Activated naive CD4-positive, alpha-beta T cell treated with anti-CD3 and anti-CD28 coated beads, Interleukin-2, amount 50 U/mL, for 24 hours (primary cell): ENCODE results near the gene DPP10.

Experiments
- H3K27ac Mint-ChIP-seq: one replicate; pipeline ENCODE4 v1.8.0; 2021; ENCODE audit warnings: mild to moderate bottlenecking, mixed read lengths
- H3K27me3 Mint-ChIP-seq: one replicate; pipeline ENCODE4 v1.8.0; 2021; ENCODE audit warnings: mixed read lengths
- H3K36me3 Mint-ChIP-seq: one replicate; pipeline ENCODE4 v1.8.0; 2021; ENCODE audit warnings: mixed read lengths
- H3K4me1 Mint-ChIP-seq: one replicate; pipeline ENCODE4 v1.8.0; 2021; ENCODE audit warnings: mixed read lengths
- H3K4me3 Mint-ChIP-seq: one replicate; pipeline ENCODE4 v1.8.0; 2021; ENCODE audit warnings: mild to moderate bottlenecking, mixed read lengths
- H3K9me3 Mint-ChIP-seq: one replicate; pipeline ENCODE4 v1.8.0; 2021; ENCODE audit warnings: mixed read lengths

DPP10 gene

DNA sequence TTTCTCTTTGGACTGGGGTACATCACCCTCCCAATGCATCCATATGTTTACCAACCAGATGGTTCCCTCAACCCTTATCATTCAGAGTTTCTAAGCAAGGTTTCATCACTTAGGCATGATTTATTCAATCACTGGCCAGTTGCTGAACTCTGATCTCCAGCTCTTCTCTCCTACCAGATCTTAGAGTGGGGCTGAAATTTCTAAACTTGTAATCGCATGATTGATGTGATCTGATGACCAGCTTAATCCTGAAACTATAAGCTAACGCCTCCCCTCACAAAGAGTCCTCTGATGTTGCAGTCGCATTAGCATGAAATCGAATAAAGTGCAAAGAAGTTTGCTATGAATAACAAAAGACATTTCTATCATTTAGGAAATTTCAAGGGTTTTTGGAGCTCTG lies 1082.0 kb downstream of the DPP10 start:
- Mint-ChIP-seq H3K9me3 (peaks cover 22% of the 10 kb centered on the region), H3K4me3 (no peak overlapping the region), H3K27ac (no peak overlapping the region), H3K4me1 (no peaks in the 10 kb centered on the region), H3K36me3 (no peaks in the 10 kb centered on the region), H3K27me3 (no peaks in the 10 kb centered on the region)

DNA sequence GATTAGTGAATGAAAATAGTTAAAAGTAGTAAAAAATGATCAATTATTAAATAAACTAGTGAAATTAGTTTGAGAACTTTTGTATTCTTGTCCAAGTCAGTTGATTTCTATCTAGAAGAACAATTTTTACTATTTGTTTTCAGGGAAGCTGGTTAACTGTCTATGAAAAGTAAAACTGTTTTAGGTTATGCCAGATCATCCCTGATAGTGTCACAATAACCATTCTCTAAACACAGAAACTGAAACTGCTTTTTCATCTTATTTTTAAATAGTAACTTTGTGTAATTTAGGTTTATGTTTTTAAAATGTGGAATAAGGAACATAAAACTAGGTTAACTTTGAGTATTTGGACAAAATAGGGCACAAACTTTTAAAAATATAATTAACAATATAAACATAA lies 1087.2 kb downstream of the DPP10 start:
- Mint-ChIP-seq H3K4me1 (no peaks in the 10 kb centered on the region), H3K36me3 (no peaks in the 10 kb centered on the region), H3K27ac (no peak overlapping the region), H3K4me3 (no peak overlapping the region), H3K27me3 (no peaks in the 10 kb centered on the region), H3K9me3 (peaks cover 11% of the 10 kb centered on the region)

DNA sequence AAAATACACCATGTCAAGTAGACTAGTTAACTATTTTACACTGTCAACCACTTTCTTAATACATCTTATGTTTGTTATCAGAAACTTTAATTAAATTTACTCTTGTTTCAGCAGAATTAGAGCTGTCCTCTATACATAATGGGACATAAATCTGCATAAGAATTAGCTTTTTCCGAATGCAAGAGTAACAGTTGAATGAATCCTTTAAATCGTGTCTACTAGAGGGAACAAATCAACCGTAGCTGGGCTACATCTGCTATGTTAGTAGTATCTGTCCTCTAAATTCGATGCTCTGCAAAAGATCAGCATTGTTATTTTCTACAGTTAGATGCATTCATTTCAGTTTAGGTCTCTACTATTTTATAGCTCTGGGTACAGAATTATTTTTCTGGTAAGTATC lies 1090.6 kb downstream of the DPP10 start:
- no peaks in the 10 kb centered on the region for H3K27me3 Mint-ChIP-seq
- H3K36me3 Mint-ChIP-seq = no peaks in the 10 kb centered on the region
- peaks cover 4% of the 10 kb centered on the region for H3K9me3 Mint-ChIP-seq
- H3K4me3 Mint-ChIP-seq = no peak overlapping the region
- no peaks in the 10 kb centered on the region for H3K4me1 Mint-ChIP-seq
- no peak overlapping the region for H3K27ac Mint-ChIP-seq

DNA sequence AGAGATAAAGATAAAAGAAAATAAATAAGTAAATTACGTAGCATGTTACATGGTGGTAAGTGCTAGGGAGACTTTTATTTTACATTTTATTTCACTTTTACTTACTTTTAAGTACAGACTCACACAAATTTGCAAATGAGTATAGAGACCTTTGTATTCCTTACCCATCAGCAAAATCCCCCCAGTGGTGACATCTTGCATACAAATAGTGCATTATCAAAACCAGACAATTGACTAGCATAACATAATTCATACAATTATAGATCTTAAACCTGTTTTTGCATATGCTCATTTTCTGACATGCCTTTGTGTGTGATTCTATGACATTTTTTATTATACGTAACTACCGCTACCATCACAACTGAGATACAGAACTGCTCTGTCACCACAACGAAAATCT lies 1099.4 kb downstream of the DPP10 start:
- Mint-ChIP-seq H3K4me3 (no peak overlapping the region), H3K4me1 (no peaks in the 10 kb centered on the region), H3K36me3 (no peaks in the 10 kb centered on the region), H3K9me3 (peaks cover 11% of the 10 kb centered on the region), H3K27me3 (no peaks in the 10 kb centered on the region), H3K27ac (no peak overlapping the region)

DNA sequence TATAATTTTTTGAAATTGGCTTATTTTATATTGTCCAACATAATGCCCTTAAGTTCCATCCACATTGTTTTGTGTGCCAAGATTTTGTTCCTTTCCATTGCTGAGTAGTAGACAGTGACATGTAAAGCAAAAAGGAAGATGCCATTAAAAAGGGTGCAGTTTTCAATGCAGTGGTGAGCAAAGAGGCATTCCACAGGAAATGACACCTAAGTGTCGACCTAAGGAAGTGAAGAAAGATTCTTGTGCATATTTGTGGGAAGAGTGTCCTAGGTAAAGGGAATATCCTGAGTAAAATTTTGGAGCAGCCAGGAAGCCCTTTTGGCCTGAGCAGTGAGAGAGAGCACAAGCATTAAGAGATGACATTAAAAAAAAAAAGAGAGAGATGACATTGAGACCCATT lies 1099.9 kb downstream of the DPP10 start:
- no peak overlapping the region for H3K27ac Mint-ChIP-seq
- no peak overlapping the region for H3K4me3 Mint-ChIP-seq
- H3K27me3 Mint-ChIP-seq = no peaks in the 10 kb centered on the region
- H3K36me3 Mint-ChIP-seq = no peaks in the 10 kb centered on the region
- no peaks in the 10 kb centered on the region for H3K4me1 Mint-ChIP-seq
- H3K9me3 Mint-ChIP-seq = peaks cover 11% of the 10 kb centered on the region

DNA sequence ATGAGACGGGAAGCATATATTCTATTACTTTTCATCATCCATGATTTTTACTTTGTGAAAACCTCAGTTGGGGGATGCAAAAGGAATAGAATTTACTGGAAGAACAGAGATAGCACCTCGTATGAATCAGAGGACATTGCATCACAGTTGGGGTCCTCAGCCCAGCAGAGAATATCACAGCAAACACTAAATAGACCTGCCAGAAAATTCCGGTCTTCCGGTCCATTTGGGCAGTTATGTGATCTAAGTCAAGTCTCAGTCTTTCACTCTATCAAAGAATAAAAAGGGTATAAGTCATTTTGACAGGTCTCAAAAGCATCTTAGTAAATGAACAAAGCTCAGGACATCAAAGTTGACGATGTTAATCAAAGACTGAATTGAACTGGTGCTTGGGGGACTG lies 1100.6 kb downstream of the DPP10 start:
- Mint-ChIP-seq H3K4me3 (no peak overlapping the region), H3K36me3 (no peaks in the 10 kb centered on the region), H3K4me1 (no peaks in the 10 kb centered on the region), H3K9me3 (peaks cover 11% of the 10 kb centered on the region), H3K27ac (no peak overlapping the region), H3K27me3 (no peaks in the 10 kb centered on the region)

DNA sequence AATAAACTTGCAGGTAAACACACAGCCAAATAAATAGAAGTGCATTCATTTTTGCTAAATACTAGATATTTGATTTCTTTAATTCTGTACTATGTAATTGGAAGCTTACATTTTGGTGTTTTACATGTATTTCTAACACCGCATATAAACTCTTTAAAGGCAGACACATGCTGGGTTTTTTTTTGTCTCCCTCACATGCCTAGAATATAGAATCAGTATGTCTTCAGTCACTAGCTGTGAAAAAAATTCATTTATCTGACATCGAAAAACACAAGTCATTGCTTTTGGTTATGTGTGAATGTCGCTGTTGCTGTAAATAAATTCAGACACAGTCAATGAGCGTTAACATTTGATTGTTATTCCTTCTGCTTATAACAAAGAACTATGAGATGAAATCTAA lies 1101.0 kb downstream of the DPP10 start:
- Mint-ChIP-seq H3K36me3 (no peaks in the 10 kb centered on the region), H3K9me3 (peaks cover 11% of the 10 kb centered on the region), H3K4me3 (no peak overlapping the region), H3K27me3 (no peaks in the 10 kb centered on the region), H3K4me1 (no peaks in the 10 kb centered on the region), H3K27ac (no peak overlapping the region)

DNA sequence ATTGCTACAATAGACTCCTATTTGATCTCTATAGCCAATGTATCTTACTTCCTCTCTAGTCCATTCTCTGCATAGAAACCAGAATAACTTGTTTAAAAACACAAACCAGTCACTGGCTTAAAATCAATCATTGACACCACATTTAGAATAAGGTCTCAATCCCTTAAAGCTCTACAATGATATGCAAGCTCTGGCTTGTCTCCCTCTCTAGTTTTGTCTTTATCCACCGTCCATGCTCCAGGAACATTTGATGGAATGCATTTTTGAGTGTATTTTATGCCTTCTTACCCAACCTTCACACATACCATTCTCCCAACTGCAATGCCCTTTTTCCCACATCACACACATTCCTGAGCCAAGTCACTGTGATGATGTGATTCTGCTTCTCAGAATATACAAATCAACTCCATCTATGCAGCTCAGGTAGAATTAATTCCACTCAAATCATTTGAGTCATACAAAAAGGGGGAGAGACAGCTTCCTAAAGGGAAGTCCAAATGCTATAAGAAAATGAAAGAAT lies 1107.2 kb downstream of the DPP10 start:
- H3K27me3 Mint-ChIP-seq = no peaks in the 10 kb centered on the region
- peaks cover 6% of the 10 kb centered on the region for H3K9me3 Mint-ChIP-seq
- no peak overlapping the region for H3K27ac Mint-ChIP-seq
- H3K4me3 Mint-ChIP-seq = no peak overlapping the region
- H3K4me1 Mint-ChIP-seq = no peaks in the 10 kb centered on the region
- no peaks in the 10 kb centered on the region for H3K36me3 Mint-ChIP-seq

DNA sequence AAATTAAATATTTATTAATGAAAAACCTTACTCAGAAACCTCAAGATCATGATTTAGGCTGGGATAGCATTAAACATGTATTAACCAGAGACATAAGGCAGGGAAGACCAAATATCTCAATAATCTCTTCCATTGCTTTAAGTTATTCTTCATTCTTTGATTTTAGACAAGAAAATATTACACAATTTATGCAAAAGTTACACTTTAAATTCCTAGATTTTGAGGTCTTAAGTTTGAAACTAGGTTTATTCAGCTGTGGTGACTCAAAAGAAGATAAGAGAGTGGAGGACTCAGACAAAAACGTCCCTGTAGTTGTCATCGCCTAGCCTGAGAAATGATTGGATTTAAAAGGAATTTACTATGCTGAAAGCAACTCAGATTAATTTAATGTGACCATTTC lies 1110.3 kb downstream of the DPP10 start:
- Mint-ChIP-seq H3K4me3 (no peak overlapping the region), H3K9me3 (no peaks in the 10 kb centered on the region), H3K36me3 (no peaks in the 10 kb centered on the region), H3K27me3 (no peaks in the 10 kb centered on the region), H3K4me1 (no peaks in the 10 kb centered on the region), H3K27ac (no peak overlapping the region)

DNA sequence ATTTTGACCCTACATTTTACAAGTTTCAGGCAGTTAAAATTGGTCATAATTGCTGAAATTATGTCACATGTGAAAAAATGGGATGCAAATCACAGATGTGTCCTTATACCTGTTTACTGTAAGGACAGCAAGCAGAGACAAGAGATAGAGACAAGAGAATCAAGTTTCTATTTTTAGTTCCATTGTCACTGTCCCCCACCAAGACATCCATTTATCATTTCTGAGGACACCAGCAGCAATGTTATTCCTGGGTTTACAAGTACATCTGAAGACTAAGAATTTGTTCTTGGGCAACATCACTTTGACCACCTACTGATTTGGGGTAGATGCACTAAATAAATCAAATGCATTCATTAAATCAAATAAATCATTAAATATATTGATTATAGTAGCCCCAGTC lies 1111.7 kb downstream of the DPP10 start:
- Mint-ChIP-seq H3K27ac (no peak overlapping the region), H3K27me3 (no peaks in the 10 kb centered on the region), H3K4me3 (no peak overlapping the region), H3K36me3 (no peaks in the 10 kb centered on the region), H3K9me3 (no peaks in the 10 kb centered on the region), H3K4me1 (no peaks in the 10 kb centered on the region)

DNA sequence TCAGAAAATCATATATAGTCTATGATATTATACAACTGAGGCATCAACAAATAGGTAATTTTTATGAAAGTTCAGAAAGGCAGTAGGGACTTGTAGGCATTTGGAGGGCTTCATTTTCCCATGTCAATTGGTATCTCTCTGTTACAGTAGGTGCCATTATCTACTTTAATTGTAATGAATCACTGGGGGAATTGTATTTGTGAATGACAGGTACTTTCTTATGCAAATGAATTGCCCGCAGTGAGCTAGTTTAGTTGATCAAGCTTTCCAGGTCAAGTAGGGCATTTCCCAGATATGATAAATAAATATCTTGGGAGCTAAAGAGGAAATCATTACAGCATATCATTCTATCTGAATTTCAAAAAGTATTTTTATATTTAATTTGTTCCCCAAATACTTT lies 1116.3 kb downstream of the DPP10 start:
- H3K27ac Mint-ChIP-seq = no peak overlapping the region

DNA sequence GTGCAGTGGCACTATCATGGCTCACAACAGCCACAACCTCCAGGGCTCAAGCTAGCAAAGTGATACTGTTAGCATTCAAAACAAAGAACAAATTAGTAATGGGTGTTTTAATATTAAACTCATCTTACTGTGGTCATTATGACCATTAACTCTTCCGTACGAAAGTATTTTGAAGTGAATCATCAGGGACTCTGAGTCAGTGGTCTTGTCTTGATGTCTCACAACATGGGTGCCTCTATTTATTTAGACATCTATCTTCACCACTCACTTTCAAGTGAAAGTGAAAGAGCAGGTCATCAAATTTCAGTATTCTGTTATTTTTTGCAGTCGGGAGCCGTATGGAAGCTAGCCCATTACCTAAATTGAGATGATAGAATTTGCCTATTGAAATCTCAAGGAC lies 1118.2 kb downstream of the DPP10 start:
- no peaks in the 10 kb centered on the region for H3K27me3 Mint-ChIP-seq
- H3K36me3 Mint-ChIP-seq = no peaks in the 10 kb centered on the region
- no peak overlapping the region for H3K4me3 Mint-ChIP-seq
- peaks cover 10% of the 10 kb centered on the region for H3K9me3 Mint-ChIP-seq
- H3K4me1 Mint-ChIP-seq = no peaks in the 10 kb centered on the region
- H3K27ac Mint-ChIP-seq = no peak overlapping the region

More for the DNA sequence above, 1116.3 kb downstream of the DPP10 start:
- Mint-ChIP-seq H3K9me3 (peaks cover 10% of the 10 kb centered on the region), H3K4me1 (no peaks in the 10 kb centered on the region), H3K36me3 (no peaks in the 10 kb centered on the region), H3K4me3 (no peak overlapping the region), H3K27me3 (no peaks in the 10 kb centered on the region)

DNA sequence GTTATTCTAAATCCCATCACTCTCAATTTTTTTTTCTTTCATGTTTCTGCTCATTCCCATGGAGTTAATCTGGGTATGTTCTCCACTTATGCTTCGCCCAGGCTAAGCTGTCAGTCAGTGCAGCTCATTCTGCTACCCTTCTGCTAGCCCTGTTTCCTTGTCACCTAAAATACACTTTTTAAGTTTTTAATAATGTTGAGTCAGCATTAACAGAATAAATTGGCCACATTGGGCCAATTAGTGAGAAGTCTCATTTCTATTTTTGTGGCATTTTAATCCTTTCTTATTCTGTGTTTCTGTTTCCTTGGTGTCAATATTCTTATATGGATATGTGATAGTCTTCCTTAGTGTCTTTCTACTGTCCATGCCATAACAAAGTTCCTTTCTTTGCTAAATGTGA lies 1126.2 kb downstream of the DPP10 start:
- Mint-ChIP-seq H3K4me1 (no peaks in the 10 kb centered on the region), H3K4me3 (no peak overlapping the region), H3K27me3 (no peaks in the 10 kb centered on the region)

DNA sequence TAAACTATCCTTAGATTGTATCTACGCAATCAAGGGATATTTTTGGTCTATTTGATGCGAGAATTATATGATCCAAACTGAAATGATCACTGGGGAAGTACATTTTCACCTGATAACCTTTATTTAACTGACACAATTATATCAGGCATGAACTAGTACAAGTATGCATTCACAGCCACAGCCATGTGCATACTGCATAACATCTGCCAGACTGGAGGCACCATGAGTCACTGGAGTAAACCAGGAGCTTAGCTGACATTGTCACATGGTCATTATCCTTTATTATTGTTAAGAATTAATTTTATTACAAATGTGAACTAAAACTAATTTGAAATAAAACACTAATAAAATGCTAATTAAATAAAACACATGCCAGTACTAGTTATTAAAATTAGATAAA lies 1127.1 kb downstream of the DPP10 start:
- no peaks in the 10 kb centered on the region for H3K4me1 Mint-ChIP-seq
- H3K27me3 Mint-ChIP-seq = no peaks in the 10 kb centered on the region
- no peak overlapping the region for H3K4me3 Mint-ChIP-seq
- no peaks in the 10 kb centered on the region for H3K36me3 Mint-ChIP-seq
- peaks cover 7% of the 10 kb centered on the region for H3K9me3 Mint-ChIP-seq
- H3K27ac Mint-ChIP-seq = no peak overlapping the region

More for the DNA sequence above, 1126.2 kb downstream of the DPP10 start:
- Mint-ChIP-seq H3K27ac (no peak overlapping the region), H3K36me3 (no peaks in the 10 kb centered on the region), H3K9me3 (peaks cover 7% of the 10 kb centered on the region)

DNA sequence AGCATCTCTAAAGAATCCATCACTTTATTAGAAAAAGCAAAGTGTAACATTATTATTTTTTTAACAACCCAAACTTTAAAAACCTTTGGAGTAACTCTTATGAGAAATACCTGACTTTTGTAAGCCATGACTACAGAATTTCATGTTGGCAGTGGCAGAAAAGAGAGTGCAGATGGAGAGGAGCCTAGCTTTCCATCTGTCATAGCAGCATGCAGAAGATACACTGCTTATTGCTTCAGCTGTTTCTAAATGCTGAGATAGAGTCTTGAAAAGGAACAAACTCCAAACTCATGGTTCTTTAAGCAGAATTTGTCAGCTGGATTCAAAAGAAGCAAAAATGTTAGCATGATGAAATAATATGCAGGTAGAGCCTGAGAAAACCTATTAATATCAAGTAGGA lies 1130.3 kb downstream of the DPP10 start:
- Mint-ChIP-seq H3K27me3 (no peaks in the 10 kb centered on the region), H3K27ac (no peak overlapping the region), H3K4me1 (no peaks in the 10 kb centered on the region), H3K36me3 (no peaks in the 10 kb centered on the region), H3K9me3 (peaks cover 7% of the 10 kb centered on the region), H3K4me3 (no peak overlapping the region)

DNA sequence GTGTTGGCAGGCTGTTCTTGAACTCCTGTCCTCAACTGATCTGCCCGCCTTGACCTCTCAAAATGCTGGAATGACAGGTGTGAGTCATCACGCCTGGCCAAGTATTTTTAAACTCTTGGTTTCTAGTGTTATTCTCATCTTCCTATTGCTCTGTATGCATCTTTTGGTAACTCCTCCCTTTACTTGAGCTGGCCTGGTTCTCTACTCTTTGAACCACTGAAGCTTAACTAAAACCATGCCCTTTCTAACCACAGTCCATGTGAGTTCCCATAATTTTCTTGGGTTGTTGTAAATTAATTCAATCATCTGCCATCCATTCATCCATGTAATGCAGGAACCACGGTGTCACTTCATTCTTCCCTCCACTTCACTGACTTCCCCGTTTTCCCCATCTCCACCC lies 1131.3 kb downstream of the DPP10 start:
- no peak overlapping the region for H3K4me3 Mint-ChIP-seq
- H3K9me3 Mint-ChIP-seq = peaks cover 4% of the 10 kb centered on the region
- H3K36me3 Mint-ChIP-seq = no peaks in the 10 kb centered on the region
- no peaks in the 10 kb centered on the region for H3K4me1 Mint-ChIP-seq
- no peaks in the 10 kb centered on the region for H3K27me3 Mint-ChIP-seq
- H3K27ac Mint-ChIP-seq = no peak overlapping the region

DNA sequence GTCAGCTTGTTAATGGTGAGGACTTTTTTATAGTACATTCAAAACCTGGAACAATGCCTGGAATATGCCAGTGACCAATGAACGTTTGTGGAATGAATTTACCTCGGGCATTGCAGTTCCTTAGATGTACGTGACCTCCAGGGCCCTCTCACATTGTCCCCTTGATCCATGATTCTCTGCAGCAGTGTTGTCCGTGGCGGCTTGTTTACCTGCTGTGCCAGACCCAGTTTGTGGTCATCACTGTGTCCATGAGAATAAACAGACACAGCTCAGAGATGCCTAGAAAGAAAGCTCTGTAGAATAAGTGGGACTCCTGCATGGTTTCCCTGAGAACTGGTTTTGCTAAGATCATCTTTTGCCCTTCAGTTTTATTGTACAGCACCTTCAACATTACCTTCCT lies 1132.2 kb downstream of the DPP10 start:
- no peak overlapping the region for H3K27ac Mint-ChIP-seq
- H3K4me3 Mint-ChIP-seq = no peak overlapping the region
- no peaks in the 10 kb centered on the region for H3K4me1 Mint-ChIP-seq

More for the DNA sequence above, 1132.2 kb downstream of the DPP10 start:
- H3K9me3 Mint-ChIP-seq = no peaks in the 10 kb centered on the region
- H3K36me3 Mint-ChIP-seq = no peaks in the 10 kb centered on the region
- H3K27me3 Mint-ChIP-seq = no peaks in the 10 kb centered on the region
